Activated CD4-positive, alpha-beta T cell treated with anti-CD3 and anti-CD28 coated beads, Interleukin-2, Interleukin-4, amounts not matched to agents 100 ng/mL and 50 ng/mL, durations not matched to agents 16 hours and 8 hours (primary cell): ENCODE measurements around the gene COX17.

Source experiments
- DNase-seq: peaks from one replicate; pipeline ENCODE4 v3.0.0-alpha.2; 2020; ENCODE audit warnings: low spot score

Gene COX17

DNA sequence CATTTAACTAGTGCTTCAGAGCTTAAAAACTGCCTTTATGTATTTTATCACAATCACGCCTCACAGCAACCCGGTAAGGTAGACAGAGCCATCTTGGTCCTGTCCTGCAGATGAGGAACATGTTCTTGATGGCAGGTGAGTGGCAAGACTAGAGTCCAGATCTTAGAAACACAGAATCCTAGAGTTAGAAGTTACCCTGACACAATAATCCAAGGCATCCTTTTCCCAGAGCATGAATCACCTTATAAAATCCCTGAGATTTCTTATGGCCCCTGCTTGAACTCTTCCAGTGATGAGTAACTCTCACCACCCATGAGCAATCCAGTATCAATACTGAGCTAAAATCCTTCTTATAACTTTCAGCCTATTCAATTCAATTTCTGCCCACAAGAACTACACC is 33.7 kb downstream of the COX17 start:
- DNase-seq = no peak

- DNase-seq = peak; percentile 28
These were observed 34.3 kb downstream of the COX17 start for GRCh38 chr3:119642746-119643473.

- no peak for DNase-seq
These were observed 35.8 kb downstream of the COX17 start for GRCh38 chr3:119641416-119641815.

DNA sequence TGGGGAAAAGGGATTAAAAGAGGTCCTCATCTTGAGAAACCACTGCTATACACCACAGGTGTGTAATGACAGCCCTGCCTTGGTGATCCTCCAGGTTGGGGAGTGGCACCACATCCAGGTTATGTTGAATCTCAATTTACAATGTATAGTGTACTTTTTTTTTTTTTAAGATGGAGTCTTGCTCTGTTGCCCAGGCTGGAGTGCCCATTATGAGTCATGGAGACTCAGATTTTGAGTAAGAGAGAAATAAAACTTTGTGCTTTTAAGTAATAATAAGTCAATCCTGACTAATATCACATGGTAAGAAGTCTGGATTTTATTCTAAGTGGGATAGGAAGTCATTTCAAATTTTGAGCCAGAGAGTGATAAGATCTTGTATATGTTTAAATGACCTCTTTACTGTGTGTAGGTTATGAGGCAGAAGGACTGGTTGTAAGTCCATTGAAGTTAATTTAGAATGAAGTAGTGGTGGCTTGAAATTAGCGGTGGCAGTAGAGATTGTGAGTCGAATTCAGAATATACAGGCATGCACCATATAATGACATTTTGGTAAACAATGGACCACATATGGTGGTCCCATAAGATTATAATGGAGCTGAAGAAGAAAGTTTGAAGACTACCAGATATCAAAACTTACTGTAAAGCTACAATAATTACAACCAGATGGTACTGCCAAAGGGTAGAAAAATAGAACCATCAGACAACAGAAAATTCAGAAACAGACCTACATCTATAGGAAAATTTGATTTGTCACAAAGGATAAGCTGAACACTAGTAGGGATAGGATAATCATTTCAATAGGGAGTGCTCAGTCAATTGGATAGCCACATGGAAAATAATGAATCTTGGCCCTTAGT is 37.5 kb downstream of the COX17 start:
- peak; percentile 75 for DNase-seq

DNA sequence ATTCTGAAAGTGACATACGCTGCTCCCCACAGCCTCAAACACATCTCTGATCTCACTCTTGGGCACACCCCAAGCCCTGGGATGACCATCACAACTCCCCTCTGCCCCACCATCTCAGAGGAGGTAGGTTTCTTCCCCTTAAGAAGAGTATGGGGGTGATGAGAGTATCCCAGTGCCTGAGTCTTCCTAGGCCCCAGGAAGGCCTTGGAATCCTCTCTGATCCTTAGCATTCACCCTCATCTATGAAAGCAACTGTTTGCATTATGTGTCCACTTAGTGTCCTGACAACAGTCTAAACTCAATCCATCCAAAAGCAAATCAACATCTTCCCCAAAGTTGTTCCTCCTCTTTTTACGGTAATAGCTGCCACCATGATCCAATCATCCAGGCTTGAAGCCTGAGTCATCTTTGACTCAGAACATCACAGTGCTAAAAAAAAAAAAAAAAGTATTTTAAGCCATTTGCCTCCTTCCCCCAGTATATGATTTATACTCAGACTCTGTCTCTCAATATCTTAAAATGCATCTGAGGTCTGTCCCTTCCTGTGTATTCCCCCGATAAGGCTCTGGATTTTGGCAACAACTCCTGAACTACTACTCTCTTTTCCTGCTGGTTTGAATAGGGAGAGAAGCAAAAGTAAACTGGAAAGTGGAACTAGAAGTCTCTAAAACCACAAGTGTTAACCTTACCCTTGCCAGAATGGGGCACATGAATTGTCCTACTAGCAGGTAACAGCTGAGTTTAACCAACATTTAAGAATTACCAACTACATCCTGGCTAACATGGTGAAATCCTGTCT is 39.3 kb downstream of the COX17 start:
- DNase-seq = peak; percentile 58

- no peak for DNase-seq
These were observed 40.2 kb downstream of the COX17 start for GRCh38 chr3:119636891-119637611.

DNA sequence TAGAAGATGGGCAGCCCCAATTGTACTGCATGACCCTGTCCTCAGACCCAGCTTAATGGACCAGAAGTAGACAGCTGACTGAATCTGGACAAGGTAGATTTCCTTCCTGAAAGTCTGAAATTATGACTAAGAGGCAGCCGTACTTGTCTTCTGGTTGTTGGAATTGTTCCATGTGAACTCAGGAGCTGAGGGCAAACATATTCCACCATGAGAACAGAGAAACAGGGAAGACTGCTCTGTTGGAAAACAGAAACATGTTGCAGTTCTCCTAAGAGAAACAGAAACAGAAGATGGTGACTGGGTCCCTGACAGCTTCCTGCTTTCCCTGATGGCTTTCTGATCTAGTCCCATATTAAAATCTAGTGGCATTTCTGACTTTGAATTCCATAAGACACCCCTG is 41.0 kb downstream of the COX17 start:
- DNase-seq = no peak

DNA sequence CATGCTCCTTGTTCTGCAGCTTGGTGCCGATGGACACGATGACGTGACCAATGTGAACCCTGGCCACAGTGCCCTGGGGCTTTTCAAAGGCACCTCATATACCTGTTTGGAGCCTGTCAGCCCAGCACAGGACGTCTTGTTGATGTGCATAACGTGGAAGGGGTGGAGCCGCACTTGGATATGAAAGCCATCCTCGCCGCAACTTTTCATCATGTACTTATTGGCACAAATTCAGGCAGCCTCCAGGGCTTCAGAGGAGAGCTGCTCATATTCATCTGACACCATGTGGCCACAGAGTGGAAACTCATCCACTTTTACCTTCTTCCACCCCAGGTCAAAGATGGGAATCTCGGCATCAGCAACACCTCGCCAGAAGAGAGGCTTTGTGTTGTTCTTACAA is 41.5 kb downstream of the COX17 start:
- no peak for DNase-seq

DNA sequence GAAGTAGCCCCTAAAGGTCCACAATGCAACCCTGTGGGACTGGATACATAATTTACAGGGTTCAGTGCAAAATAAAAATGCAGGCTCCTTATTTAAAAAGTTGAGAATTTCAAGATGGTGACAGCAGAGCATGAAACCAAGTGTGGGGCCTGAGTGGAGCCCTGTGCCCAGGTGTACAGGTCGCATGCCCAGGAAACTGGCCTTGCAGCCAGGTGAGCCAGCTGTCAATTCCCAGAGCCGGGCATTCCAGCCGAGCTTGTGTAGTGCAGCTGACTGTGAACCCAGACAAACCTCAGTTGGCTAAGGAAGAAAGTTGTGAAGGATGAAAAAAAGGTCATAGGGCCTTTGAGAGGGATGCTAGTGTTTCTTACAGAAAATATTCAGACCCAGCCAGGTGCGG is 44.4 kb downstream of the COX17 start:
- no peak for DNase-seq

GRCh38 chr3:119632216-119632615 is 45.0 kb downstream of the COX17 start:
- DNase-seq = no peak

DNA sequence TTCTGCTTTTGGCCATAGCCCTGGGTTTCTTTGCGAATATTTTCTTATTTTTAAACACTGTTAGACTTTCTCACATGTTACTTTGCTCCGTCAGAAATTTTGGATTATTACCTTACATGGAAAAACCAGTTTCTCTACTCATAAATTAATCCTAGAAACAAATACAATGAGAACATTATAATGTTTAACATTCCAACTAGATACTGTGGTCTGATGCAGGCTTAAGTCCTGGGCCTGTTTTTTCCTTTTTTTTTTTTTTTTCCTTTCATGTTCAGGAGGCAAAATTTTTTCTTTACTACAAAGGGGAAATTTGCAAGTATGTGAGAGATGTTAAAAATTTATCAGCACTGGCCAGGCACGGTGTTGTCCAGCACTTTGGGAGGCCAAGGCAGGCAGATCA is 45.7 kb downstream of the COX17 start:
- DNase-seq = no peak

DNA sequence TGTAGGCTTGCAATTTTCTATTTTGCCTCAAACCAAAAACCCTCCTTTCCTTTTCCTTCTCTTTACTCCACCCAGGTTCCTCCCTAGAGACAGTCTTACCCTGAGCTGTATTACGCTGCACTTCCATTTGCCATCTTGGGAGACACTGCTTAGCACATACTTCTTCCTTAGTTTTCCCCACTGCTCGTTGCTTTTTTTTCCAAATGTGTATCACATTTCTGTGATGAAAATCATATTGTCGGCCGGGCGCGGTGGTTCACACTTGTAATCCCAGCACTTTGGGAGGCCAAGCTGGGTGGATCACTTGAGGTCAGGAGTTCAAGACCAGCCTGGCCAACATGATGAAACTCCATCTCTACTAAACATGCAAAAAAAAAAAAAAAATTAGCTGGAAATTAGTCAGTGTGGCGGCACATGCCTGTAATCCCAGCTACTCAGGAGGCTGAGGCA is 46.3 kb downstream of the COX17 start:
- DNase-seq = no peak

DNA sequence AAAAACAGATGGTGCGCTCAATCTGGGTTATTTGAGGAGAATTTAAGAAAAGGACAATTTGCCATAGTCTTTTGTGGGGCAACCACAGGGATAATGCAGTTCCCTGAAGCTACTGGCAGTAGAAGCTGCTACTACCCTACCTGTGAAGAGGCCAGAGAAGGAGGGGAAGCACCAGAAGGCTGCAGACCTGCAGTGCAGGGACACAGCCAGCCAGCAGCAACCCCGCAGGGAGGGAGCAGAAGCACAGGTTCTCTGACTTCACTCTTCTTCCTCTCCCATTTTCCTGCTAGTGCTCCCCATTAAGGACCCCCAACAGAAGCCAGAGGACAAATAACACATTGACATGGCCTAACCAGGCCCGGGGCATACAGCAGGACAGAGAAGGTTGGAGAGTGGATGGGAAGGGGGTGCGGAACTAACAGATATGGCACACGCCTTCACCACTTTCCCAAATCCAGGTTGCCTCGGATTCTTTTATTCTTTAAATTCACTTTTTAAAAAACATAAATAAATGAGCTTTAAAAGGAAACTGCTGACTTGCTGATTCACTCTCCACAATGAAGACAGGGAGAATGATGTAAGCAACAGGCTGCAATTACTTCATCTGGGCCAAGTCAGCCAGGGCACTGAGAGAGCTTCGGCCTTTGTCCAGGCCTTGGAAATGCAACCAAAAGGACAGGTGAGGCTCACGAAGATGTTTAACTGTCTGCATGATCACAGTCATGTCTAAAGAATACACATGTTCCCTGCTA is 46.9 kb downstream of the COX17 start:
- DNase-seq = no peak

DNA sequence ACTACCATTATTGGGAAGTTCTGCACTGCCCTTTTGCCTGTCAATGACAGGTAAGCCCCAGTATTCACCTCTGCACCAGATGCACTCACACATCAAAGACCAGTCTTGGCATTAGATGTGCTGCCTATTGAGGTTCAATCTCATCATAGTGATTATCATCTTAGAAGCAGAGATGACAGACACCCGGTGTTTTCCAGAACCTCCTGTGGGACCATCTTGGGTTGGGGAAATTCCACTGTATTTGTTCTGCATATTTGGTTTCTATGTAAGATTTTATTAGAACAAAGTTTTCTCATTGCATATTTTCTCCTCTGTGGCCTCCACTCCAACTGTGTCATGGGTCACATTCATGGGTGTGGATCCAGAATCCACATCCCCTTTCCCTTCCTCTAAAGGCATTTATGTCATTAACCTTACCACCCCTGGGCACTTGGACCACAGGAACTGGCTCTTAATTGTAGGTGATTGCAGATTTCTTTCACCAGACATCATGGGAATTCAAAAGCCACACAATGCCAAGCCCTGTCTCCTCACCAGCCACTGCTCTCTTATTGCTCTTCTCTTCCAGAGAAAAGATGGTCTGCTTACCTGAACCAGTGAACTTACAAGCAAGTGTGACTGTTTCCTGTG is 48.3 kb downstream of the COX17 start:
- no peak for DNase-seq

DNA sequence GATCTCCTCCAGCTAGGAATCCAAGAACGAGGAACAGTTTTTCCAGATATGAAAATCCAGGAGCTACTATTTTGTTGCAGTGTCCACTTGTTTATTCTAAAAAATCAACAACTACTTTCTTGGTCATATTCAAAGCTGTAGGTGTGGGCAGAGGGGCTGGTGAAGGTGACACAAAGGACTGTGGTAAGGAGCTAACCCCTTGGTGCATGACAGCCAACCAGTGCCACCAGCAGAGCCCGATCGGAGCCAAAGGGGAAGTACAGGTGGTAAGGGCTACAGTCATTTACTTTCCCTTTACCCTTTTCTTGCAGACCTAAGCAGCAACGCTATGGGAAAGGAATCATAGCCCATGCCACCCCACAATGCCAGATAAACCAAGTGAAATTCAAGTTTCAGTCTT is 48.8 kb downstream of the COX17 start:
- peak; percentile 47 for DNase-seq

DNA sequence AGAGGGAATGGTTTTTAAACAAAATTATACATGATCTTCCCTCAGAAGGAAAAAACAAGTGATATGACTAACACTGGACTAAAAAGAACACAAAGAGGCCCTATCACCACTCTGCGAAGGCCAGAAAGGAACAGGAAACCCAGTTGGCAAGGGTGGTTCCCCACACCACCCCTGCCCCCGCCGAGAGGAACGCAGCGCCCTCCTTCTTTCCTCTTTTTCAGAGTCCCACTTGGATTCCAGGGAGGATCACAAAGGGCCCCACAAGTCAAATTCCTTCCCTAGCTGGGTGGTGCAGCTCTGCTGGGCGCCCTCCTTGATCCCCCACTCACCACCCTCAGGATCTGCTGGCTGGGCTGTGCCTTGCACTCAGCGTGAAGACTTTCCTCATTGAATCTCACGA is 49.7 kb downstream of the COX17 start:
- peak; percentile 44 for DNase-seq

- no peak for DNase-seq
These were observed 51.0 kb downstream of the COX17 start for GRCh38 chr3:119626196-119626595.

- no peak for DNase-seq
These were observed 51.6 kb downstream of the COX17 start for GRCh38 chr3:119625451-119626153.

DNA sequence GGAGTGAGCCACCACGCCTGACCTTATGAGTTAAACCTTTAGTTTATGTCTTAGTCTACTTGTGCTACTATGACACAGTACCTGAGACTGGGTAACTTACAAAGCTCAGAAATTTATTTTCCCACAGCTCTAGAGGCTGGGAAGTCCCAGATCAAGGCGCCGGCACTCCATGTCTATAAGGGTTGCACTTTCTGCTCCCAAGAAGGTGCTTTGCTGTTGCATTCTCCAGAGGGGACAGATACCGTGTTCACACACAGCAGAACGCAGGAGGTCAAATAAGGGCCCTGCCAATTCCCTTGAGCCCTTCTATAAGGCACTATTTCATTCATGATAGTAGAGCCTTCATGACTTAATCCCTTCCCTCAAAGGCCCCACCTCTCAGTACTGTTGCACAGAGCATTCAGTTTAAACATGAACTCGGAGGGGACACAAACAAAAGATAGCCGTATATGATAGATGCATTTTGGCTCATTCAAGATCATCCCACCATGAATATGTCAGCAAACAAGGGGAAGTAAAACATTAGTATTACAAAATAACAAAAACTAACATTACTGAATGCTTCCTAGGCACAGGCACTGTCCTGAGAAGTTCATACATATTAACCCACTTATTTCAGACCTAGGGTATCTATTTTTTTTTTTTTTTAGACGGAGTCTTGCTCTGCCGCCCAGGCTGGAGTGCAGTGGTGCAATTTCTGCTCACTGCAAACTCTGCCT is 53.0 kb downstream of the COX17 start:
- DNase-seq = no peak
